DOHH2 (cell line): ENCODE results near the gene FRMD3.

Source experiments
- CTCF ChIP-seq: fragments of 200-600 bp; sonication (generic); IDR thresholded peaks from one replicate; pipeline ENCODE4 v1.5.1; 2014; ENCODE audit warnings: antibody characterized with exemption, mild to moderate bottlenecking, low read depth, low read length; ENCODE audit not compliant: poor library complexity, severe bottlenecking
- EZH2phosphoT487 ChIP-seq: fragments of 200-600 bp; sonication (generic); IDR thresholded peaks from 2 replicates; pipeline ENCODE4 v1.6.1; 2017; ENCODE audit warnings: borderline replicate concordance, mild to moderate bottlenecking, antibody characterized with exemption, low read length, moderate library complexity, mixed read lengths

GRCh38 chr9:83469722-83470121 lies 68.5 kb downstream of the FRMD3 start:
- TF ChIP-seq CTCF (no peak), EZH2phosphoT487 (no peak)
